ENCODE measurements around the gene ADAMTS4.
A peak's percentile ranks its signal among the peaks of the same experiment; 100 is the strongest.
"Not testable (repeated sequence)": the region's sequence is repeated elsewhere in the genome, so short reads cannot be mapped to it uniquely, and the experiment has no call there.

The ADAMTS4 gene, protein sequence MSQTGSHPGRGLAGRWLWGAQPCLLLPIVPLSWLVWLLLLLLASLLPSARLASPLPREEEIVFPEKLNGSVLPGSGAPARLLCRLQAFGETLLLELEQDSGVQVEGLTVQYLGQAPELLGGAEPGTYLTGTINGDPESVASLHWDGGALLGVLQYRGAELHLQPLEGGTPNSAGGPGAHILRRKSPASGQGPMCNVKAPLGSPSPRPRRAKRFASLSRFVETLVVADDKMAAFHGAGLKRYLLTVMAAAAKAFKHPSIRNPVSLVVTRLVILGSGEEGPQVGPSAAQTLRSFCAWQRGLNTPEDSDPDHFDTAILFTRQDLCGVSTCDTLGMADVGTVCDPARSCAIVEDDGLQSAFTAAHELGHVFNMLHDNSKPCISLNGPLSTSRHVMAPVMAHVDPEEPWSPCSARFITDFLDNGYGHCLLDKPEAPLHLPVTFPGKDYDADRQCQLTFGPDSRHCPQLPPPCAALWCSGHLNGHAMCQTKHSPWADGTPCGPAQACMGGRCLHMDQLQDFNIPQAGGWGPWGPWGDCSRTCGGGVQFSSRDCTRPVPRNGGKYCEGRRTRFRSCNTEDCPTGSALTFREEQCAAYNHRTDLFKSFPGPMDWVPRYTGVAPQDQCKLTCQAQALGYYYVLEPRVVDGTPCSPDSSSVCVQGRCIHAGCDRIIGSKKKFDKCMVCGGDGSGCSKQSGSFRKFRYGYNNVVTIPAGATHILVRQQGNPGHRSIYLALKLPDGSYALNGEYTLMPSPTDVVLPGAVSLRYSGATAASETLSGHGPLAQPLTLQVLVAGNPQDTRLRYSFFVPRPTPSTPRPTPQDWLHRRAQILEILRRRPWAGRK

DNA sequence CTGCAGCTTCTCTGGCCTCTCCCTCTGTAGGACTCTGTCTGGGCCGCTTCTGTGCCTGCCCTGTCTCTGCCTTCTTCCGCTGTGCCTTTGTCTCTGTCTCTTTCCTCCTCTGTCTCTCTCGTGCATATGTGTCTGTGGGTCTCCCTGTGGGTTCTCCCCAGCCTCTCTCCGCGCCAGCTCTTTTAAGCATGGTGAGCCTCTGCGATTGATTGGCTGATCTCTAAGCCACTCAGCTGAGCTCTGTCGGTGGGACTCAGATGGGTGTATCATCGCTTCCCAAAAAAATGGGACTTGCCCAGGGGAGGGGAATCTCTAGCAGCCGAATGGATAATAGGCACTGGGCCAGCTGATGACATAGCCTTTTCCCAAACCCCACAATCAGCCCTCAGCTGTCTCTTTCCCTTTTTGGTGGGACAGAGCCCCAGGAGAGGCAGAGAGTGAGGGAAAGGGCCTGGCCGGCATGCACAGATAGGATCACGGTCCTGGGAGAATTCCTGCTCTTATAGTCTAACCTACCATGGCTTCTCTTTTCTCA lies at the start of gene ADAMTS4:
Gene ADAMTS4, minus strand, starts transcription at position 158 of the 535 bp plus-strand sequence. CDS start 427 bp downstream, outside the sequence.
- DNase-seq: no peak

DNA sequence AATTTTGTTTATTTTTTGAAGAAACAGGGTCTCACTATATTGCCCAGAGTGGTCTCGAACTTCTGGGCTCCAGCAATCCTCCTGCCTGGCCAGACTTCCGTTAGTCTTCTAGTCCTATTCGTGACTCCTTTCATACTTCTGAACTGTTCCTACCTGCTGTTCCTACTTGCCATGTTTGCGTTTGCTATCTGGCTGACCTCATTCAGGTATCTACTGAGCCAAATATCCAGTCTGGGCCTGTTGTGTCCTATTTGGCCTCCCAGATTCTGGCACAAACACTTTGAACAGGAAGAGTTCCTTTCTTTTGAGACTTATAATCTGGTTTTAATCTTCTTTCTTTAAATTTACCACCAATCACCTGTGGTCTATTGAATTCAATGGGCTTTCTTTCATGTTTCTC lies 46.0 kb upstream of the ADAMTS4 start:
- no peak for DNase-seq

DNA sequence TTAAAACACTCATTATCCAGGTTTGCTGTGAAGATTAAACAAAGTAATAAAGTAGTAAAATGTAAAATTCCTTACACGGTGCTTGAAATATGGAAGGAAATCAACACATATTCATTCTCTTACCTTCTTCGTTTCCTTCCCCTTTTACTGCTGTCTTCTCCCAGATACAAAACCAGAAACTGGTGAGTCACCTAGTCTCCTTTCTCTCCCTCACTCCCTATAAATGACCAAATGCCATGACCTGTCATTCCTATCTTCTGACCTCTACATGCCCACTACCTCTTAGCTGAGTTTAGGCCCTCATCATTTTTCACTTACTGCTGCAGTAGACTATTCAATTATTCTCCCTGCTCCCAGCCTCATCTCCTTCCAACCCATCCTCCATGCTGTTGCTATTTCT lies 43.5 kb upstream of the ADAMTS4 start:
- no peak for DNase-seq

DNA sequence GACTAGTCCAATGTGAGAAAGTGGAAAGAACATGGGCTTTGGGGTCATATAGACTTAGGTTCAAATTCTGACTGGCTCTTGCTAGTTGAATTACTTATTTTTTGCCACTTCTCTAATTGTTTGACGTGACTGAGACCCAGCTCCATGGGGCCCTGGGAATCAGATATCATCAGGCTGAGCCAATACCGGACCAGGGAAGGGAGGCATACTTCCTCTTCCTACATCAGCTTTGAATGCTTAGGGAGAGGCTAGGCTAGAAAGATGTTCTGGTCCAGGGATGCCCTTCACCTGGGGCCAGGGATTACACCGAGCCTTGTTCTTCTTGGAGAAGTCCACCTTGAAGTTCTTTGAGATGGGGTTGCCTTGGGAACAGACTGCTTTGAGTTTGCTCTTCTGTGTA lies 42.8 kb upstream of the ADAMTS4 start:
- no peak for DNase-seq

DNA sequence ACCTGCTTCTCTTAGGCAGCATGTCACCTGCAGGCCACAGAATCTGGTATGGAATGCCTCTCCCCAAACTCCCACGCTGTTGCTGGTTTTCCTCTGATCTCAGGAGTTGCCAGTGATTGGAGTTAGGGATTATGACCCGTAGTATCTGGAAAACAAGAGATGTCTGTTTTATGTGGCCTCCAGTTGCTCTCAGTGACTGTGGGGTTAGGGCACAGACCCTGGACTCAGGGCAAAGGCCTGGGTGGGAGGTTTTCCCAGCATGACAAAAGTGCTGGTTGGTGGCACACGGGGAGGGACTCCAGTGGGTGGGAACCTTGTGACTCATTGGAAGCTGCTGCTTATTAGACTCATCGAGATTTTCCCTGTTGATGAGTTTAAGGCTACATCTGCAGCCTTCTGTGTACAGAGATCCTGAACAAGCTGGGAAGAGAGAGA lies 39.2 kb upstream of the ADAMTS4 start, which contains the start of gene NR1I3:
Gene NR1I3, minus strand, starts transcription at position 165 of the 435 bp plus-strand sequence. CDS start 1,638 bp downstream, outside the sequence.
- DNase-seq: no peak

DNA sequence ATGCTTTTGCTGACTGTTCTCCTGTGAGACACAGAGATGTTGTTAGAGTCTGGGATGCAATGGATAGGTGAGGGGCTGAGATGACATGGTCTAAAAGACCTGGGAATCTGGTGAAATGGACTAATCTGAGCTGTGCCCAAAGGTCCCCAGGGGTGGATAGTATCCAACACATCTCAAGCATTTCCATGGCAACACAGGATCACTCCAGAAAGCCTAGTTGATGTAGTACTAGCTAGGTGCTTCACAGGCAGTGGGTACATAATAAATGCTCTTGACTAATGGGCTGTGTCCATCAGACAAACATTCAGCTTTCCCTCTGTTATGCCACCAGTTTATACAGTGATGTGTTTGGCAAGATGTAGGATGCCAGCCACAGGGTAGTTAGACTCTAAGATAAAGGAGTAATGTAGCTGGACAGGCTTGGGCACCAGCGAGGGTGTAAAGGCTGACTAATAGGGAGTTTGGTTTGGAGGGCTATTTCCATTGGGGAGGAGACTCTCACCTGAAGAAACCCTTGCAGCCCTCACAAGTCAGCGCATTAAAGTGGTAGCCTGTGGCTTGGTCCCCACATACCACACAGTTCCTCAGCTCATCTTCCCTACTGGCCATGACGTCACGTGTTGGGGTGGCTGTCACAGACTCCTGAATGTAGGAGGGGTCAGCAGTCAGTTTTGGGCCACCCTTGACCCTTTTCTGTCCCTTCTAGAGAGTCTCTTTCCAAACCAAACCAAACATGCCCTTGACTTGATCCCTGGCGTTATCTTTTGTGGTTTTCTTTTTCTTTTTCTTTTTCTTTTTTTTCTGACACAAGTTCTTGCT lies 37.3 kb upstream of the ADAMTS4 start:
- DNase-seq: no peak

DNA sequence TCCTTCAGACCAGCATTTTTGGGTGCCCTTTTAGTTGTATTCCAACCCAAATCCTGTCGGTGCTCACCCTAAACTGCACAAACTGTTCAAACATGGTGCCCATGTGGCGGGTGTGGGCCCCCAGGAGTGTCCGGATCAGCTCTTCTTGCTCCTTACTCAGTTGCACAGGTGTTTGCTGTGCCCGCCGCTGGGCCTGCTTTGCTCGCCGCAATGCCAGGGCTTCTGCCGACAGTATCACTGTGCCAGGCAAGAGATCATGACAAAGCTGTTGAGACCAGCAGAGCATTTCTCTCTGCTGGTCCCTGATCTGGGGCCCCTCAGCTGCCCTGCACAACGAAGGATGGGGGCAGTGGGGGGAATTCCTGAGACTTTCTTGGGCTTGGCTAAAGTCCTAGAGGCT lies 34.2 kb upstream of the ADAMTS4 start:
- no peak for DNase-seq

DNA sequence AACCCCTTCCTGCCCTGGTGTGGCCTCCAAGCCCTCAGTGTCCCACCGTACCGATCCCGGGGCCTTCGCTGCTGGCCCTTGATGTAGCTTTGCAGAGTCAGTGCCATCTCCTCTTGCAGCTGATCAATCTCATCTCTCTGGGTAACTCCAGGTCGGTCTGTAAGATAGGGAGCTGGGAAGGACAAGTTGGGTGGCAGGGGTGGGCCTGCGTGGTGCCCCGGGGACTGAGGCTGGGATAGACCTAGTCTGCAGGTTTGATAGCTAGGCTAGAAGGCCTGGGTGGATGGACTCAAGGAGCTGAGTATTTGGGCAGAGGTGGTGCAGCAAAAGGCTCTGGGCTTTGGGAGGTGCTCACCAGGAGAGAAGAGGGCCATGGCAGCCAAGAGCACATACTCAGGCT lies 31.9 kb upstream of the ADAMTS4 start:
- no peak for DNase-seq

DNA sequence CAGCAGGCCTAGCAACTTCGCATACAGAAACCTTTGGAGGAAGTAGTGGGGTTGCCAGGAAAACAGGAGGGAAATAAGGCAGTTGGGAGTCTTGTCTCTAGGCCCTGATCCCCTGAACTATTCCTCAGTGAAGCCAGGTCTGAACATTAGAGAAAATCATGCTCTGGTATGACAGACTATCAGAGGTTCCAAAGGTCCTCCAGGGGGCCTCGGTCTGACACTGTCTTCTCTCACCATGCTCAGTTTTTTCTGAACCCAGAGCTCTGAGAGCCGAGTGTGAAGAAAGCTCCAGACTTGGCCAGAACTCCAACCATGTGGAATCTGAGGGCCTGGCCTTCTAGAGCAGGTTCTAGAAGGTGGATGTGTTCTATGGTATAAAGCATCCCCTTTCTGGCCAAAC lies 31.0 kb upstream of the ADAMTS4 start:
- peak; percentile 36 for DNase-seq

DNA sequence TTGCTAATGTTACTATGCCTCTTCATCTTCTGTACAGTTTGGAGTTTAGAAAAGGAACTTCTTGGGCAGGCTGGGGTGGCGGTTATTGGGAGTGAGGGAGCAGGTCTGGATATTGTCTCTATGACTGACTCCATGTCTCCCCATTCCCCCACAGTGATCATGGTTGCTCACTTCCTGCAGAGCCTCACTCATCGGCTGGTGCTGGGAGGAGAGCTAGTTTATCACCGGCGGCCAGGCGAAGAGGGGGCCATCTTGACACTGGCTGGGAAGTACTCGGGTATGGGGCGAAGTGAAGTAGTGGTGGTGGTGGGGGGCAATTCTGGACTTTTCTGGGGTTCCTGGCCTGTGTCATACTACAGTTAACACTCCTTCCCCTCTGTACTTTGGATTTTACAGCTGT lies 29.2 kb upstream of the ADAMTS4 start:
- no peak for DNase-seq

DNA sequence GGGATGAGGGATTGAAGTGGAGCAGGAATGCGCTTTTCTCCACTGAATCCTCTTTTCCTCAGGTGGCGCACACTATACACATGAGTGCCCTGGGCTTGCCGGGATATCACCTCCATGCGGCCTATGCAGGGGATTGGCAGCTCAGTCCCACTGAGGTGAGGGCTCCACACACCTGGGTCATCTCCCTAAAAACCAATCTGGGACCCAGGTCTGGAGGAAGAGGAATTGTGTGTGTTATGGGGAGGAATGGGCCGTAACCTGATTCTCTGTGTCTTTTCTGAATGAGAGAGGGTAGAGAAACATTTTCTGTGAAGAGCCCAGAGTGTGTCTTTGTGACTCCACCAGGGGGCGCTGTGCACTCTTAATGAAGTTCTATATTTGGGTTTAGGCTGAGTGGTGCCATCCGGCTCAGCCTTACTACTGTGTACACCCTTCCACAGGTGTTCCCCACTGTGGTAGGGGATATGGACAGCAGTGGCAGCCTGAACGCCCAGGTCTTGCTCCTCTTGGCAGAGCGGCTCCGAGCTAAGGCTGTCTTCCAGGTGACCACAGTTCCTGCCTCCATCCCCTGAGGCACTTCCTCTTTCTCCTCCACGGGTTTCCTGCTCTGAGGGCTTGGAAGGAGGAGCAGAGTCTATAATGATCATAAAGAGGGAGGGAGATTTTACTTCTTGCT lies 28.5 kb upstream of the ADAMTS4 start:
- DNase-seq: peak; percentile 85

DNA sequence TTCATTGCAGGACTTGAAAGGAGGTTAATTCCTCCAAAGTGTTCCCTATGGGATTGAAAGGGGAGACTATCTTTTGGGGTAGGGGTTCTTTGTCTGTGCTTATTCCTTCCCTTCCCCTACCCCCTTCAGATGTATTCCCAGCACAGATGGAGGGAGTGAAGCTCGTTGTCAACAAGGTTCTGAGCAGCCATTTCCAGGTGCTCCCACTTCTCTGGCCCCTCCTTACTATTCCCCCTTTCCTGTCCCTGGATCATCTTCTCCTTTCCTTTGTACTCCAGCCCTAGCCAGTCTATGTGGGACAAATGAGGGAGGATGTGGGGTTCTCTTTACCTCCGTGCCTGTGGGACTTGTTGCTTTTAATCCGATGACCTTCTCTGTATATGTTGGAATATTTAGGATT lies 27.9 kb upstream of the ADAMTS4 start:
- DNase-seq: no peak

DNA sequence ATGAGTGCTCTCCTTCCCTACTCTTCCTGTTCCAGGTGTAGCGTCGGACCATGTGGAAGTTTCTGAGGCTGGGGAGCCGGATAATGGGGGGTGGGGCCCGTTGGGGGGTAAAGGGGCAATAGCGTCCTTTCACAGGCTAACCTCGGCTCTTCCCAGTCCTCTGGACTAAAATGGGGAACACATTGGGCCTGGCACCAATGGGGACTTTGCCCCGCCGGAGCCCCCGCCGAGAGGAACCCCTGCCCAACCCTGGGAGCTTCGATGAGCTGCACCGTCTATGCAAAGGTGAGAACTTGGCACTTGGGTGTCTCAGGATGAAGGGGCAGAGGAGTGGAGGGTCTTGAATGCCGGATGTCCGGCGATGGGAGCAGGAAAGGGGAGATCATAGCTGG lies 27.5 kb upstream of the ADAMTS4 start:
- no peak for DNase-seq

DNA sequence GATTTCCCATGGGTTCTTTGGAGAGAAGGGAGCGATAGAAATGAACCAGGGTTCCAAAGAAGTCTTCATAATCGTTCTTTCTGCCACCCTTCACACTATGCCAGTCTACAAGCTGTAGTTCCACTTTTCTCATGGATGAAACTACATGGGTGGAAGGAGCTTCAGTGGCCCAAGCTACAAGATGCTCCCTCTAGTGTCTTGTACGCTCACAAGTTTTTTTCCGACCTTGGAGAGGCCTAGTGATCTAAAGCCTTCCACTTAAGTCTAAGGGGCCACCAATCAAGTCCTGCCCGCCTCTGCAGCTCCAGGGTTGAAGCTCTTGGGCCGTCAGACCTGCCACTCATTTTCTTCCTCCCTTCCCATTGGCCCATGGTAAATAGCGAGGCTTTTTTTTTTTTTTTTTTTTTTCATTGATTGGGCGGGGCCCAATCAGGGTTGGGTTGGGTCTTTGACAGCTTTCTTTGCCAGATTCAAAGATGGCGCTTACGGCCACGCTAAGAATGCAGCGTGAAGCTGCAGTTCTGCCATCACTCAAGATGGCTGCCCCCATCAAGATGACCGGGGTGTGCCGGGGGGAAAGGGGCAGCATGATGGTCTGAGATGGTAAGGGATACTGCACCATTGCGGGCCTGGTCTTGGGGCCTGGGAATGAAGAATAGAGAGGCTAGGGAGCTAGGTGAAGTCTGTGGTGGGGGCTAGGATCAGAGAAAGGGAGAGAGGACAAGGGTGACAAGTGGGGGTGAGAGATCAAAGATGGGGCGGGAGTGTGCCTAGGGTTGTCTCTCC lies 26.9 kb upstream of the ADAMTS4 start, which contains the start of gene TOMM40L:
Gene TOMM40L, plus strand, starts transcription at position 527 of the 786 bp plus-strand sequence. CDS start 430 bp downstream, outside the sequence.
- DNase-seq: peak; percentile 99

DNA sequence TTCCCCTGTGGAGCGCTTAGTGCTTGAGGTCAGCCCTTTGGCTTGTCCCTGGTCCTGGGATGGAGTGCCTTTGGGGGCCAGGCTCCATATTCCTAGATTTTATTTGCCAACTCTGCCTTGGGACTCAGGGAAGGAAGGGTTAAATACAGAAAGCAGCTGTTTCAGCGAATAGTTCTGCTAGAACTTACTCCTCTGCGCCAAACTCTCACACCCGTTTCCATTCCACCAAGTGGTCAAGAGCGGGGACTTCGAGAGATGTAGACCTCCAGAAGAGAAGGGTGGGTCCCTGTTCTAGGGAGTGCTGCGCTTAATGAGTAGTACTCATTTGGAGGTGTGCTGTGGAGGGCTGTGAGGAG lies 26.3 kb upstream of the ADAMTS4 start:
- DNase-seq: no peak

DNA sequence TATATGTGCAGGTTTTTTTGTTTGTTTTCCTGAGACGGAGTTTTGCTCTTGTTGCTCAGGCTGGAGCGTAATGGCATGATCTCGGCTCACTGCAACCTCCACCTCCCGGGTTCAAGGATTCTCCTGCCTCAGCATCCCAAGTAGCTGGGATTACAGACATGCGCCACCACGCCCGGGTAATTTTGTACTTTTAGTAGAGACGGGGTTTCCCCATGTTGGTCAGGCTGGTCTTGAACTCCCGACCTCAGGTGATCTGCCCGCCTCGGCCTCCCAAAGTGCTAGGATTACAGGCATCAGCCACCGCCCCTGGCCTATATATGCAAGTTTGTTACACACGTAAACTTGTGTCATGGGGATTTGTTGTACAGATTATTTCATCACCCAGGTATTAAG lies 25.8 kb upstream of the ADAMTS4 start:
- not testable (repeated sequence) for DNase-seq

DNA sequence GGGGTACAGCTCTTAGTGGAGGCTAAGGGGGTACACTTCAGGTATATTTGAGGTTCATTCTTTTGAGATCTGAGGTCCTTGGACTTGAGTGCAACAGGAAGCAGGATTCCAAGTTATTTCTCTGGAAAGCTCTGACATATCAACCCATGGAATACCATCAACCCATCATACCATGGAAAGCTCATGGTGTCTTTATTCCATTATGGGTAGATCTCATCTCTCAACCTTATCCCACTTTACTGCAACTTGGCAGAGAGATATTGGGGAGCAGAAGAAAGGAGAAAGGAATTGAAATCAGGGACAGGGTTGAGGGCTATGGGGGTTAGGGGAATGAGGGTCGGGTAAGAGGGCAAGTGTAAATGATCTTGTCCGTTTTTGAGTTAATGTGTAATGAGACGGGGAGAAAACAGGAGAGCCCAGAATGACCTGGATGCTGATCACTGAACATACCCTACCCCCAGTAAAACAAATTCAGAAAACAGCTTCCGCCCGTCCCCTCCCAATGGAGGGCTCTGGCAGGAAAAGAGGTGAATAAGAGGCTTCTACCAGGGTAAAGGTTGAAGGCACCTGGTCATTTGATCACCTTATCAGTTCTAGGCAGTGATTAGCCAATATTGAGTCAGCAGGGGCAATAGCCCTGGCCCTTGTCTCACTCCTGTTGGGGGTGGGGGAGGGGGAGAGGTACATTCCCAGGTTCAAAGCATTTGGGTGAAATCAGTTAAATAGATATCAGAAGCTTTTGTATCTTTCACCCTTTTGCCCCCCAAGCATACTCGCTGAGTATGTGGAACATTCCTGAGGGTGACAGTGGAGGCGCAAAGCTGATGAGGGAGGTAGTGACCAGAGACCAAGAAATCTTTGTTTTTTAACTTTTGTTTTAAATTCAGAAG lies 25.2 kb upstream of the ADAMTS4 start:
- DNase-seq: no peak

DNA sequence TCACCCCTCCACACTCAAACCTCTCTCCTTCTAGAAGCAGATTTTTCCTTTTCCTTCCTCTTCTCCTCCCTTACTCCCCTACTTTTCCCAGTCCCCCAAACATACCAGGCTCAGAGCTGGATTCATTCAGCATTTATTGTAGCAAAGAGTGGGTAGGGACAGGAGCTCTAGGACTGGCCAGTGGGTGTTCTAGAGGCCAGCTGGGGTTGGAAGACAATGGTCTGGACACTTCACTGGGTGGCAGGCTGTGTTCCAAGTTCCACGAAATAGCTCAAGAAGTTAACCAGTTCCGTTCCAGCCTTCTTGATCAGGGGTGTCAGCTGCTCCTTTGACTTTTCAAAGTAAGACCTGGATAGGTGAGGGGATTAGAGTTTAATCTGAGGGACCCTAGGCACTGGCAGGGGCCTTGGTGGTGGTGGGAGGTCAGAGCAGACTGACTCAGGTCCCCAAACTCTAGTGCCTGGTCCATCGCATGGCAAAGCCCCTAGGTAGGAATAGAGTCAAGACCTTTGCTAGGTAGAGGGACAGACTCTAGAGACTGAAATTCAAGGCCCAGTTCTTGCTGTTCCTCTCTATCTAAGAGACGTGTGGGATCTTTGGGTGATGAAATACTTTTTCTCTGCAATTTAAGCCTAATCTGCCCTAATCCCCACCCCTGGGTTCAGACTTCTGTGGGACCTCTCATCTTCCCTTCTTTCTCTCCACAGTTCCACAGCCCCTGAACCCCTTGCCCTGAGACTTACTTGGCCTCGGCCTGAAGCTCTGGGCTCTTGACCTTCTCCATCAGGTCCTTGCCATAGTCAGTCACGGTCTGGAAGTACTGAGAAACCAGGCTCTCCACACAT lies 23.5 kb upstream of the ADAMTS4 start:
- no peak for DNase-seq

DNA sequence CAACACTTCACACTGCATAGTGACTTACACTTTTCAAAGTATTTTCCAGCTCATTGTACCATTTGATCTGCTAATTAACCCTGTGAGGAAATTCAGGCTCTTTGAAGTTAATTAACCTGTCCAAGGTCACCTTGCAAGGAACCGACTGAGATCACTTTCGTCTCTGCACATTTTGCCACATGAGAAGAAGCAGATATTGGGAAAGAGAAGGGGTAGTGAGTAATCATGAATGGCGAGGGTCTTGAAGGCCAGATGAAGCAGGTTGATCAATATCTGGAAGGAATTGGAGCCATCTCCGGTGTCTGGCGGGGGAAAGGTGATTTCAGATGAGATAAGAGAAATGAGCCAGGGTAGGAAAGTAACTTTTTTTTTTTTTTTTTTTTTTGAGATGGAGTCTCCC lies 21.1 kb upstream of the ADAMTS4 start:
- DNase-seq: no peak
